ENCODE data around the gene CNFN.

GRCh38 chr19:42378225-42379215 lies 11.6 kb downstream of the CNFN start:
- TF ChIP-seq CTCF (IDR thresholded peaks at IDR 0.05) (no peak), POLR2A (IDR thresholded peaks at IDR 0.05) (no peak)
